Stimulated activated CD4-positive, alpha-beta T cell treated with anti-CD3 and anti-CD28 coated beads, Interleukin-2, amount 100 ng/mL, for 48 hours (primary cell): ENCODE data around the gene AP1M2.

ENCODE experiments used
- DNase-seq, 2 donors: peaks; one replicate each; pipeline ENCODE4 v3.0.0-alpha.2; 2020

The AP1M2 gene

DNA sequence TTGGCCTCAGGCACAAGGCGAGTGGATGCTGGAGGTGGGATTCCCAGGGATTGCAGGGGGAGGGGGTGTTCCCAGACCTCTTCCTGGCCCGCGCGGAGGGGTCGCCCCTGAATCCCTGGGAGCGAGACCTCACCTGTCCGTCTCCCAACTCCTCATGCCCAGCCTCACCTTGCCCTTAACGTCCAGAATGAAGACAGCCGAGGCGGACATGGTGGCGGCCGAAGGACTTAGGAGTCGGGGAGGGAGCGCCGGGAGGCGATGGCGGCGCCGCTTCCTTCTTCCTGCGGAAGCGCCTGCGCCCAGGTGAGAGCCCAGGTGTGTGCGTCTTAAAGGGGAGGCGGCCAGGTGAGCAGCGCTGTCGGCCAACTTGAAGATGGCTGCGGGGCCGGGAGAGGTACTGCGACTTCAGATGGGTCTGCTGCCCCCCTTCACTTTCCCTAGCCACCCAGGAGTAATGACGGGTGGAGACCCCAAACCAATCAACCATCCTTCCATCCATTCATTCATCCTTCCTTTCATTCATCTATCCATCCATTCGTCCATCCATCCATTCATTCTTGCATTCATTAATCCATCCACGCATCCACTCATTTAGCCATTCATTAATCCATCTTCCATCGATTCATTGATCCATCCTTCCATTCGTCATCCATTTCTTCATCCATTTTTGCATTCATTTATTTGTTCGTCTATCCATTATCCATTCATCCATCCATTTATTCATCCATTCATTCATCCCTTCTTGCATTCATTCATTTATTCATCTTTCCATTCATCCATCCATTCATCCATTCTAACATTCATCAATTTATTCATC, at the start of gene AP1M2:
AP1M2 (minus strand) TSS at position 291 of the 817 bp plus-strand sequence; CDS start at position 210, 81 bp downstream.
- DNase-seq, result no peak

- DNase-seq, result no peak
These were observed 49.3 kb upstream of the AP1M2 start for GRCh38 chr19:10636304-10636972.

DNA sequence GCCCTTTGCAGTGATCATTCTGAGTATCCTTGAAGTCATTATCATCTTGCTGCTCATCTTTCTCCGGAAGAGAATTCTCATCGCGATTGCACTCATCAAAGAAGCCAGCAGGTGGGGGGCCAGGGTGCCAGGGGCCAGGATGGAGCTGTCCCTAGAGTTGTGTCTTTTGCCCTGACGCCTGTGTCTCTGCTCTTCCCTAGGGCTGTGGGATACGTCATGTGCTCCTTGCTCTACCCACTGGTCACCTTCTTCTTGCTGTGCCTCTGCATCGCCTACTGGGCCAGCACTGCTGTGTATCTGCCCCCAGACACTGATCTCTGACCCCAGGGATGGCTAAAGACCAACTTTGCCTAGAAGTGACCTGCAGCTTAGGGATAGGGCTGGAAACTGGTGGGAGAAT, 47.9 kb upstream of the AP1M2 start:
- DNase-seq, result no peak

DNA sequence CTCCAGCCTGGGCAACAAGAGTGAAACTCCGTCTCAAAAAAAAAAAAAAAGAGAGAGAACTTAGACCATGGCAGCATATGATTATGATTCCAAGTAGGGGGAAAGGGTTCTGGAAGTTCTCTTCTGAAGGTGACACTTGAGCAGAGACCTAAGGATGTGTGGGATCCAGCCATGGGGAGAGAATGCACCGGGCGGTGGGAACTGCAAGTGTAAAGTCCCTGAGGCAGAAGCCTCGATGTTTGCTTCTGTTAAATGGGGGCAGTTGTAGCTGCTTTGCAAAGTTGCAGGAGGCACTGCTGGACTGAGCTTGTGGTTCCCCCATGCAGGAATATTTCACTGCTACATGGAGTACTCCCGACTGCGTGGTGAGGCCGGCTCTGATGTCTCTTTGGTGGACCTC, 47.3 kb upstream of the AP1M2 start:
- DNase-seq, result no peak

- no peak for DNase-seq
These were observed 44.8 kb upstream of the AP1M2 start for GRCh38 chr19:10631874-10632273.

GRCh38 chr19:10625762-10626138, 38.6 kb upstream of the AP1M2 start:
- no peak for DNase-seq

- no peak for DNase-seq
These were observed 38.1 kb upstream of the AP1M2 start, which contains the start of gene SLC44A2 for GRCh38 chr19:10625003-10625761. Gene SLC44A2 (plus strand): TSS chr19:10625553. CDS start chr19:10625634, 81 bp downstream.

GRCh38 chr19:10624585-10624984, 37.5 kb upstream of the AP1M2 start:
- no peak for DNase-seq

DNA sequence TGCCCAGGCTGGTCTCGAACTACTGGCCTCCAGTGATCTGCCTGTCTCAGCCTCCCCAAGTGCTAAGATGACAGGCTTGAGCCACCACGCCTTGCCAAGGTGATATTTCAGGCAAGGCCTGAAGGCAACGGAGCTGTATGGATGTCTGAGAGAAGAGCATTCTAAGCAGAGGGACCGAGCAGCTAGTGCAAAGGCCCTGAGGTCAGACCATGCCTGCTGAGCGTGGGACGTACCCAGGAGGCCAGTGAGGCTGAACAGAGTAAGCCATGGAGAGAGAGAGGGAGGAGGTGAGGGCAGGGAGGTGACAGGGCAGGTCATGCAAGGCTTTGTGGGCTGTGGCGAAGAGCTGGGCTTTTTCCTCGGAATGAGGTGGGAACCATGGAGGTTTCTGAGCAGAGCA, 34.9 kb upstream of the AP1M2 start:
- DNase-seq, result no peak

GRCh38 chr19:10620786-10621185, 33.7 kb upstream of the AP1M2 start:
- no peak for DNase-seq

GRCh38 chr19:10618846-10619245, 31.7 kb upstream of the AP1M2 start:
- no peak for DNase-seq

DNA sequence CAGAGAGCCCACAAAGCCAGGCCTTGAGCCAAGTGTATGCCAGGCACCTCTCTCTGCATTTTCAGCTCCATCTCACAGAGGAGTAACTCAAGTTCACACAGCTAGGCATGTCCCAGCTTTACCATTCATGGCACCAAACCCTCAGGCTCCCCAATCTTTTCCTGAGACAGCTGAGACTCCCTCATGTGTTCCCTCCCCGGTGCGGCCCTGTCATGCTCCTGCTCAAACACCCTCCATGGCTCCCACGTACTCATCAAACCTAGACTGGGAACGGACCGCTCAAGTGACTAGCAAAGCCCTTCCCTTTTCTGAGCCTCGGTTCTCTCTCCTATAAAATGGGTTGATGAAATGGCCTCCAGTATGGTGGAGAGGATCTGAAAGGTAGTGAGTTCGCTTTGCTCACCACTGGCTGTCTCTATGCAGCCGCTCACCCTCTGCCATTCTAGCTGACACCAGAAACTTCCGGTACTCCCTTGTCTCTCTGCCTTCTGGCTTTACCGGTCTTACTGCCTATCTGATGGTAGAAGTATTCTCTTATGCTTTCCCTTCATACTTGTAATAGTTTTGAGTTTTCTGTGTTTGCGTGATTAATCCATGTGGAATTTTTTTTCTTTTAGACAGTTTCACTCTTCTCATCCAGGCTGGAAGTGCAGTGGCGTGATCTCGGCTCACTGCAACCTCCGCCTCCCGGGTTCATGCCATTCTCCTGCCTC, 30.5 kb upstream of the AP1M2 start:
- no peak for DNase-seq

DNA sequence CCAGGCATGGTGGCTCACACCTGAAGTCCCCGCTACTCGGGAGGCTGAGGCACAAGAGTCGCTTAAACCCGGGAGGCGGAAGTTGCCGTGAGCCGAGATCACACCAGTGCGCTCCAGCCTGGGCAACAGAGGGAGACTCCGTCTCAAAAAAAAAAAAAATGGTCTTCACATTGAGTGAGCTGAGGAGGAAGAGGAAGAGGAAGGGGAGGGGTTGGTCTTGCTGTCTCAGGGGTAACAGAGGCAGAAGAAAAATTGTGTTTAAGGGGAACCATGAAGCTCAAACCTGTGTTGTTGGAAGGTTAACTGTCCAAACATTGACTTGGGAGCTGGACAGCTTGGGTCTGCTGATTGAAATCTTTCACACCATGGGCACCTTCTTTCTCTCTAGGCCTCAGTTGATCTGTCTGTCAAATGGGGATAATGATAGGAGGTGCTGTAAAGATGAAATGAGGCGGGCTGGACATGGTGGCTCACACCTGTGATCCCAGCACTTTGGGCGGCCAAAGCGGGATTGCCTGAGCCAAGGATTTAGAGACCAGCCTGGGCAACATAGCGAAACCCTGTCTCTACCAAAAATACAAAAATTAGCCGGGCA, 28.4 kb upstream of the AP1M2 start:
- no peak for DNase-seq

- no peak for DNase-seq
These were observed 25.5 kb upstream of the AP1M2 start for GRCh38 chr19:10612499-10613119.

DNA sequence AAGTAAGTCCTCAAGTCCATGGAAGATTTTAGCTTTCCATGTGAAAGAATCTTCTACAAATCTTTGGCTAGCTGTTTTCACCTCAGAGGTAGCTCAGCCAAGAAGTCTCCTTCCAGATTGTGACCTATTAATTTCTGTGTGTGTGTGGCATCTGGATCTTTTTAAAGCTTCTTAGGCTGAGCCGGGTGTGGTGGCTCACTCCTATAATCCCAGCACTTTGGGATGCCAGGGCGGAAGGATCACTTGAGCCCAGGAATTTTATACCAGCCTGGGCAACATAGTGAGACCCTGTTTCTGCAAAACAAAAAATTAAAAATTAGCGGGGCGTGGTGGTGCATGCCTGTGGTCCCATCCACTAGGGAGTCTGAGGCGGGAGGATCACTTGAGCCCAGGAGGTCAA, 24.8 kb upstream of the AP1M2 start:
- DNase-seq, result no peak

GRCh38 chr19:10604460-10604980, 17.4 kb upstream of the AP1M2 start:
- DNase-seq, result no peak

DNA sequence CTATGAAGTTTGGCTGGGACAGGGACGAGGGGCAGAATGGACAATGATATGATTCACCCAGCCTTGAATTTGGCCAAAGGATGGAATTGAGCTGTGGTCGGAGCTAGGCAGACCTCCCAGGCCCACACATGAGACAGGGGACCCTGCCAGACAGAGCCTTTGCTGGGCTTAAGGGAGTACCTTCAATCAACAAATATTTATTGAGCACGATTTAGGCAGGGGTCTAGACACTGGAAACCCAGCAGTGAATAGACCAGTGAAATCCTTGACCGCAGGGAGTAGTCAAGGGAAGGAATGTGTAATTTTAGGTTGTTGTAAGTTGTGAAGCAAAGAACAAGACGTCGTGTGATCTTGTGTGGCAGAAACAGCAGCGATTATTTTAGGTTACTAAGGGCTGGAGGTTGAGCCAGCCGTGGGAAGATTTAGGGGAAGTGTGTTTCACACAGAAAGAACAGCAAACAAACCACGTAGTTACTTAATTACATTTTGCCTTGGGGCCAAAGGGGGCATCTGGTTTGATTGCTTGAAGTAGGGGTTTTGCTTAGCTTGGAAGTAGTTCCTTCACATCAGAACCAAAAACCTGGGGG, 16.9 kb upstream of the AP1M2 start:
- no peak for DNase-seq

DNA sequence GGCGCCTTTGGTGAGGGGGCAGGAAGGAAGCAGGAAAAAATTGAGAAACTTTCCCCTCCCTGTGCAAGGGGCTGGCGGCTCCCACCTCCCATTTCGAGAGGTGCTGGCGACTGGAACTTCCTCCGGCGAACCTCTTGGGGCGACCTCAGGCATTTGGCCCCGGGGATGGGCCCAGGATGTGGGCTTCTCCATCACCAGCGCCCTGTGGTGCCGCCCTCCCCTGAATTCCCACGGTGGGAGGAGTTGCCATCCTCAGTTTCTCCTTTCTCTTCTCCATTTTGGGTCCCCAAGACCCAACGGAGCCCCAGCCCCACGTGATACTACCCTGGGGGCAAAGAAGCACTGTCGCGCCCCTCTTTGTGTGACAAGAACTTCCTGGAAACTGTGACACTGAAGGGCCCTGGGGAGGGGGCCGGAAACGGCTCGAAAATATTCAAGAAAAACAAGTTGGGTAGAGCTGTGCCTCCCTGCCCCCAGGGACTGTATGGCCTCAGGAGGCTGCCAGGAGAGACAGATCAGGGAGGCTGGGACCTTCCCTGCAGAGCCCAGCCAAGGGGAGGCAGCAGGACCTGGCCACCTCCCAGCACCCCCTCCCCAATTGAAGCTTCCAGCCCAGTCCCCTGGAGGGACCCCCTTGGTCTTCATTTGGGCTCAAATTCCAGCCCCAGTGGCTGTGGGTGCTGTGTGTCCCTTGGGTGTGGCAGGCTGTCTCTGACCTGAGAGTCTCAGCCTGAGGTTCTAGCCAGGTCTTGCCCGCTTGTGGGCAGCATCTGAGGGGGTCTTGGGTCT, 16.2 kb upstream of the AP1M2 start:
- peak; percentile 50 to 51 for DNase-seq

- DNase-seq, result peak; percentile 89 to 93
These were observed 15.4 kb upstream of the AP1M2 start for GRCh38 chr19:10602330-10603083.

DNA sequence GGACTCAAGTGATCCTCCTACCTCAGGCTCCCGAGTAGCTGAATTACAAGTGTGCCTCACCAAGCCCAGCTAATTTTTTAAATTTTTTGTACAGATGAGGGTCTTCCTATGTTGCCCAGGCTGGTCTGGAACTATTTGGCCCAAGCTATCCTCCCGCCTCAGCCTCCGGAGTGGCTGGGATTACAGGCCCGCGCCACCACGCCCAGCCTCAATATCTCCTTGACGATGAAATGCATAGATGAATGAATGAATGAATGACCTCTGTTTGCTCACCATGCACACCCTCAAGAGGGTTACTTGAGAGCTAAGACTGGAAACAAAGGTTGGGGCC, 14.9 kb upstream of the AP1M2 start:
- no peak for DNase-seq
